HG03039 (cell line): ENCODE measurements around the gene TSEN34.
"Not testable (repeated sequence)": the region's sequence is repeated elsewhere in the genome, so short reads cannot be mapped to it uniquely, and the experiment has no call there.

ENCODE experiments used
- ATAC-seq: cut with Tn5 transposase; IDR thresholded peaks from one replicate; pipeline ENCODE4 v1.9.1; 2021; ENCODE audit warnings: mild to moderate bottlenecking, moderate library complexity; ENCODE audit not compliant: unreplicated experiment

Gene TSEN34

DNA sequence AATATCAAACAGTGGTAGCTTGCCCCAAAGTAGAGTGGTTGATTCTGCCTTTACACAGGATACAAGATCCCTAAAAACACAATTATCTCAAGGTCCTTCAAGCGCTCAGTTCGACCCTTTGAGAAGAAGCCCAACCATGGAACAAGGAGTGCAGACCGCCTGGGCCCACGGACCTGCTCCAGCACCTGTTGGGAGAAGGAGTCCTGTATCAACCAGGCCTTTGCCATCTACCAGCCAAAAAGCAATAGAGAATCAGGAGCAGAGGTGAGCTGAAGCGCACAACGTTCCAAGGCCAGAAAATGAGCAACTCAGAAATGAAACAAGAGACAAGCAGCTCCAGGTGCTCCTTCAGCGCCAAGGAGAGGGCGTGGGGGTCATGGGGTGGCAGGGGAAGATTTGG is 38.0 kb downstream of the TSEN34 start:
- ATAC-seq: no peak

DNA sequence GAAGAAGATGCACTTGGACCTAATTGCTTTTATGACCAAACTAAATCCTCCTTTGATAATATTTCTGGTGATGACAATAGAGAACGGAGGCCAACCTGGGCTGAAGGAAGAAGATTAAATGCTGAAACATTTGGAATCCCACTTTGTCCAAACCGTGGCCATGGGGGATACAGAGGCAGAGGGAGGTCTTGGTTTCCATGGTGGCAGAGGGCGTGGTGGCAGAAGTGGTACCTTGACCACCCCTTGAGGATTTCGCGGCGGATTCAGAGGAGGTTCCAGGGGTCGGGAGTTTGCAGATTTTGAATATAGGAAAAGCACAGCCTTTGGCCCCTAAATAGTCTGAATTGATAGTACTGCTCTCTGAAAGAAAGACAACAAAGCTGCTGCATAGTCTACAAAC is 38.9 kb downstream of the TSEN34 start:
- no peak for ATAC-seq

DNA sequence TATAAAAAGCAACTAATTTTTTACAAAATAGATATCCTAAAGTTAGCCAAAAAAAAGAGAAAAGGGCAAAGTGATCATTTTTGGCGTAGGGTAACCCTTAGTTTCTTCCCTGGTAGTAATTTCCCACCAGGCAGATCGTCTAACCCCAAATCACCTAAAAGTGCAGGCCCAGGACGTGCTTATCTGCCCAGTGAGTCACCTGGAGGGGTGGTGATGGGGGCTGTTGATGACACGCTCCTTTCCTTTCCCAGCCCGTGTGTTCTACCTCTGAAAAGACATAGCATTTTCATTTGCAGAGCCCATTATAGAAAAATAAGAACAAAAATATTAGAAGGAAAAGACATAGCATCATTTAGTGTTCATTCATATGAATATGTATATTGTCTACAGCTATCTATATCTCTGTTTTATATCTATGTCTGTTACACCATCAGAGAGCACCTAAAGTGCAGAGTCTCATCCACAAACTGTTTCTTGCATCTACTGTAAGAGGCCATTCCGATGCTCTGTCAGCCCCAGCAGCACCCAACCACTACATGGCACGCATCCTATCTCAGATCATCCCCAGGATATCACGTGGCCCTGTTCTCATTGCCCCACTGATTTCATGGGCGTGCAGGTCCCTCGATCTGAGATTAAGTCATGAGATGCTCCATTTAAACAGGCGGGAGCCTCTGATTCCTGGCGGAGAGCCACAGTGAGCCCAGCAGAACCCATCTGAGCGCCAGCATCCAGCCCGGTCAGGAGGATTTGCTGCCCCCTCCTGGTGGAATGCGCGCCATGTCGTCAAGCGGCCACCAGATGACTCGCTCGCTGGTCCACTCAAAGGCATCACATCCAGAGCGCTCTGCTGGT is 40.2 kb downstream of the TSEN34 start:
- ATAC-seq: no peak

DNA sequence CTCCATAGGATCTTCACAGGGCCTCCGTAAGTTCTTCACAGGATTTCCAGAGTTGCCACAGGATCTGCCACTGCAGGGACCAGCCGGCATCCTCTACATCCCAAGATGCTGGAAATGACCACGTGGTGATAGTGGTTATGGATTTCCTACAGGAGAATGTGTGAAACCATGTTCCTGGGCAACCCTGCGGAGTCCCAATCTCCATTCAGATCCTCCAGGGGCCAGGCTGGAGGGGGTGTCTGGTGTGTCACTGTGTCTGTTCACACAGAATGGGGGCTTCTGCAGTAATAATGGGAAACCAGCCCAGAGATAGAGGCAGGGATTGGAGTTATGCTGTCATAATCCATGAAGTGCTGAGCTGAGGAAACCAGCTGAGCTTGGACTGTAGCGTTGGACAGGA is 42.8 kb downstream of the TSEN34 start:
- no peak for ATAC-seq

DNA sequence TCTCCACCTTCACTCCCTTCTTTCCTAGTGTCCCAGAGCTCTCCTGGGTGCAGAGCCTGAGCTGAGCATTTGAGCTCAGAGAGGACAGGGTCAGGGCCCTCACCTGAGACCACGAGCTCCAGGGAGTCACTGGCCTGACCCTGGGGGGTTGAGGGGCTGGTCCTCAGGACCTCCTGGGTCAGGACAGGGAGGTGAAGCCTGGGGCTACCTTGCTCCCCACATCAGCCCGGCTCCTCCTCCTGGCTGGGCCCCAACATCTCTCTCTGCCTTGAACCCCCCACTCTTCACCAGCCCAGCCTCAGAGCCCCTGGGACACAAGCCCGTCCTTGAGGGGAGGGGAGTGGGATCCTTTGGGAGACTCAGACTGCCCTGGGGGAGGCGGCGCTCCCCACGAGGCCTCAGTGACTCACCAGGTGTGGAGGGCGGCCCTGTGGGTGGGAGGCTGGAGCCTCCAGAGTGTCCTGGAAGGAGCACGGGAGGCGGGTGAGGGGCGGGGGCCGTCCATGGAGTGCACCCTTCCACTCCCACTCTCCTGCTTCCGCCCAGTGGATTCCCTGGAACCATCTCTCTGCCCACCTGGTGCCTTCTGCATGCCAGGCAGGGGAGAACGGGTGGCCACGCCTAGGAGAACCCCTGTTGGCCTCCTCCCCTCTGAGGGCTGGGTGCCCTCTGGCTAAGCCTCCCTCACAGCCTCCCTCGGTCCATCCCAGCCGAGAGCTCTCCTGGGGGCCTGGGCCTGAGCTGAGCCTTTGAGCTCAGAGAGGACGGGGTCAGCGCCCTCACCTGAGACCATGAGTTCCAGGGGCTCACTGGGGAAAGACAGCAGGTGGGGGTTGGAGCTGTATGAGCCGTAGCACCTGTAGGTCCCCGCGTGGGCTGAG is 48.6 kb downstream of the TSEN34 start:
- not testable (repeated sequence) for ATAC-seq

DNA sequence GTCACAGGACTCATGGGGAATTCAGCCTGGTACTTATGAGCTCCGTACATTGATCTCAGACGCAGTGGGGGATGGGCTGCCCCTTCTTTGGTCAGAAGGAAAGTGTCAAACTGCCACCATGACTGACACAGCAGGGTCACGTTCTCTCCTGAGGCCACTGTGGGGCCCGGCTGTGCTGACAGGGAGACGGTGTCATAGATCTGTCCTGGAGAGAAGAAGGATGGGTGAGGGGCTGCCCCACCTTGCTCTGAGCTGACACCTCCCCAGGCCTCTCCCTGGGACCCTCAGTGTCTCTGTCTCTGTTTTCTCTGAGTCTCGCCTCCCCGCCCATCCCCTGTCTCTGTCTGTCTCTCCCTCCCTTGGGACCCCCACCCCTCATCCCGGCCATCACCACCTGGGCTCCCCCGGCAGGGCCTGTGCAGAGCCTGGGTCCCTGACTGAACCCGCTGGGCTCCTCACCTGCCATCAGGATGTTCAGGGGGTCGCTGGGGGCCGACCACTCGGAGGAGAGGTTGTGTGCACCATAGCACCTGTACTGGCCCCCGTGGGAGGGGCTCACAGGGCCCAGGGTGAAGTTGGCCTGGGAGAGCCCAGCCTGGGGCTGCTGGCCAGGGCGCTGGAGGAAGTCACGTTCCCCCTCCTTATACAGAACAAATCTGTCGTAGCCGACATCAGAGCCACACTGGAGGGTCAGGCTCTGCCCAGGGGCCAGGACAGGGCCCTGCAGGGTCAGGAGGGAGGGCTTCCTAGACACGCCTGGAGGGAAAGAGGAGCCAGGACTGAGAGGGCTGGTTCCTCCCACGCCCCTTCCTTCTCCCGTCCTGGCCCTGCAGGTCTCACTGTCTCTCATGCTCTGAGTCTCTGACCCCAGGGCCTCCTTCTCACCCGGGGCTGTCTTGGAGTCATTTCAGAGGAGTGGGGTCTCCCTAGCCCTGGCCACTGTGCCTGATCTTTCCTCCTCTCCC is 49.5 kb downstream of the TSEN34 start:
- ATAC-seq: not testable (repeated sequence)

DNA sequence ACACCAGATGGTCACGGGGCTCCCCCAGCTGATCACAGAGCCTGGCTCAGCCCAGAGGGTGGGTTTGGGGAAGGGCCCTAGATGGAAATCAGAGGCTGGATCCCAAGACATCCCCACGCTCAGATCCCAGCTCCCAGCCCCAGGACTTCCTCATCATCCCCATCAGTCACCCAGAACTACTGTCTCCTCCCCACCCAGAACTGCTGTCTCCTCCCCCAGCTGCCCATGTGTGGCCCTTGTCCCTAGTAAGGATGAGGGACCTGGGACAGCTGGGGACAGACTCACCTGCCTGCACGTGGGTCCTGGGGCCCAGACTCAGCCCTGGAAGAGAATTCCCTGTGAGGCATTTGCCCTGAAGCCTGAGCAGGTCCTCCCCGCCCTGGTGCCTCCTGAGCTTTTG is 51.1 kb downstream of the TSEN34 start:
- not testable (repeated sequence) for ATAC-seq

DNA sequence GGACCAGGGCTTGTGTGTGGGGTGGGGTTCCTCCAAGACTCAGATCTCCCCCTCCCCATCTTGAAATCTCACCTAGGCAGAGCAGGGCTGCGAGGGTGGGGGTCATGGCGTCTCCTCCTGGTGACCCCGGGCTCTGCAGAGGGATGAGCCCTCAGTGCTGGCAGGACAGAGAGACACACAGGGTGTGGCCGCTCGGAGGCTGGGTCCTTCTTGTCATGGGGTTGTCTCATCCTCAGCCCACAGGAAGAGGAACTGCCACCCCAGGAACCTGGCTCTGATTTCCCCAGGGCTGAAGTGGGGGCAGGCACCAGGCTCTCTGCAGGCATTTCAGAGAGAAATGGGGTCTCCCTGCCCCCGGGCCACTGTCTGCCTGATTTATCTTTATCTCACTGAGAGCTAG is 51.5 kb downstream of the TSEN34 start, which contains the start of gene LILRA6:
Gene LILRA6, minus strand, starts transcription at position 145 of the 400 bp plus-strand sequence.
- ATAC-seq: not testable (repeated sequence)

DNA sequence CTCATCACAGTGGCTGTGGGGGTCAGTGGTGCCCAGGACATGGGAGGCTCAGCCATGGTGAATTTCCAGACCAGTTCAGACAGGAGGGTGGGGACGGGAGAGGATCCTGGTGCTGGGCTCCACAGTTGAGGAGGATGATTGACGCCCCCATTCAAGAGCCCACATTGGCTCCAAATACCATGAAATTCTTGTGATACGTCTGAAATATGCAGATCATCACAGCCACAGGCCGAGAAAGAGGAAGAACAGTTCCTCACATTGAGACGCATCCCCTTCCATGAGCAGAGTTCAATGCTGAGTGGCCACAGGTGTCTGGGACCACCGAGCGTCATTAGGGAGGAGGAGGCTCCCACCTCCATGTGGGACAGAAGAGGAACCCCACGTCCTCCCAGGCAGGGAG is 52.7 kb downstream of the TSEN34 start:
- not testable (repeated sequence) for ATAC-seq
